Measurements from ENCODE around the gene GNAT3. TPM values are rescaled to one million over a fixed set of nuclear protein-coding genes. Genes with fewer than 3 reads are reported as not detected.

Gene GNAT3
- total RNA-seq, 1 donor from 2014 or later, result not detected

DNA sequence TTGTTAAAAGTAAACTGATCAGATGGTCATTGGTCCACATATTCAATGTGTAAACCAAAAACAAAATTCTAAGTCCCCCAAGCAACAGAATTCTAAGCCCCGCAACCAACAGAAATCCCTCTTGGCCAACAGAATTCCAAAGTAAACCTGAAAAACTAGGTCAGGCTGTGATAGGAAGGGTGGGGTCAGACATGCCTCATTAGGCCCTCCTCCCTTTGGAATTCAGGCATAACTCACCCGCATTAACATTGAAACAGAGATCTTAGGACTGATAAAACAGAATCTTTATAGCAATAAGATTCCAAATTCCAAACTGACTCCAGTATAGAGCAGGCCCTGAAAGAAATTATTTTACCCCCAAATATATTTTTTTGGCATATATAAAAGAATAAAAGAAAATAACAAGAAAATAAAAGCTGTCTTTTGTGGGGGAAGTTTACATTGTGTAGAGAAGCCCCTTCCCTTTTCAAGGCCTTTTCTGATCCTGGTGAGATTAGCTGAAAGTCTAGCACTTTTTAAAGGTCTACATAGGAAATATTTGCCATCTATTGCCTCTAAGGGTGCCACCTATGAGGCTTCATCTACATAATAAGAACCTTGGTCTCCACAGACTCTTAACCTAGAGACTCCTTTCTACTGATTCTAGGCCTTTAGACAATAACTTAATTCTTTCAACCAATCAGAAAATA, 30.5 kb downstream of the GNAT3 start:
- Histone ChIP-seq H3K4me3 (no peak overlapping the region), H3K36me3 (no peaks in the 10 kb centered on the region), H3K27me3 (no peaks in the 10 kb centered on the region), H3K9me3 (no peaks in the 10 kb centered on the region), H3K4me1 (no peaks in the 10 kb centered on the region), H3K27ac (no peak overlapping the region)
- TF ChIP-seq, protein P1, sequence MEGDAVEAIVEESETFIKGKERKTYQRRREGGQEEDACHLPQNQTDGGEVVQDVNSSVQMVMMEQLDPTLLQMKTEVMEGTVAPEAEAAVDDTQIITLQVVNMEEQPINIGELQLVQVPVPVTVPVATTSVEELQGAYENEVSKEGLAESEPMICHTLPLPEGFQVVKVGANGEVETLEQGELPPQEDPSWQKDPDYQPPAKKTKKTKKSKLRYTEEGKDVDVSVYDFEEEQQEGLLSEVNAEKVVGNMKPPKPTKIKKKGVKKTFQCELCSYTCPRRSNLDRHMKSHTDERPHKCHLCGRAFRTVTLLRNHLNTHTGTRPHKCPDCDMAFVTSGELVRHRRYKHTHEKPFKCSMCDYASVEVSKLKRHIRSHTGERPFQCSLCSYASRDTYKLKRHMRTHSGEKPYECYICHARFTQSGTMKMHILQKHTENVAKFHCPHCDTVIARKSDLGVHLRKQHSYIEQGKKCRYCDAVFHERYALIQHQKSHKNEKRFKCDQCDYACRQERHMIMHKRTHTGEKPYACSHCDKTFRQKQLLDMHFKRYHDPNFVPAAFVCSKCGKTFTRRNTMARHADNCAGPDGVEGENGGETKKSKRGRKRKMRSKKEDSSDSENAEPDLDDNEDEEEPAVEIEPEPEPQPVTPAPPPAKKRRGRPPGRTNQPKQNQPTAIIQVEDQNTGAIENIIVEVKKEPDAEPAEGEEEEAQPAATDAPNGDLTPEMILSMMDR (IDR thresholded peaks at IDR 0.05), result no peak
- DNase-seq (ENCODE audit: low spot score in 2 of 2), result no peak
- intact Hi-C loops (cut with DNase I), result no loop called here

DNA sequence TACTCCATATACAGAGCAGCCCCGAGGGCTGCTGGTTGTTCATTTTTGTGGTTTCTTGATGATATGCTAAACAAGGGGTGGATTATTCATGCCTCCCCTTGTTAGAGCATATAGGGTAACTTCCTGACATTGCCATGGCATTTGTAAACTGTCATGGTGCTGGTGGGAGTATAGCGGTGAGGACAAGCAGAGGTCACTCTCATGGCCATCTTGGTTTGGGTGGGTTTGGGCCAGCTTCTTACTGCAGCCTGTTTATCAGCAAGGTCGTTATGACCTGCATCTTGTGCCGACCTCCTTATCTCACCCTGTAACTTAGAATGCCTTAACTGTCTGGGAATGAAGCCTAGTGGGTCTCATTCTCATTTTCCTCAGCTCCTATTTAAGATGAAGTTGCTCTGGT, 31.3 kb downstream of the GNAT3 start:
- no peaks in the 10 kb centered on the region for H3K4me1 ChIP-seq
- H3K27ac ChIP-seq, result no peak overlapping the region
- TF ChIP-seq, protein P1 (IDR thresholded peaks at IDR 0.05), result no peak
- no peaks in the 10 kb centered on the region for H3K9me3 ChIP-seq
- intact Hi-C loops (cut with DNase I), result no loop called here
- H3K36me3 ChIP-seq, result no peaks in the 10 kb centered on the region
- H3K27me3 ChIP-seq, result no peaks in the 10 kb centered on the region
- no peak overlapping the region for H3K4me3 ChIP-seq
- DNase-seq (ENCODE audit: low spot score in 2 of 2), result no peak

DNA sequence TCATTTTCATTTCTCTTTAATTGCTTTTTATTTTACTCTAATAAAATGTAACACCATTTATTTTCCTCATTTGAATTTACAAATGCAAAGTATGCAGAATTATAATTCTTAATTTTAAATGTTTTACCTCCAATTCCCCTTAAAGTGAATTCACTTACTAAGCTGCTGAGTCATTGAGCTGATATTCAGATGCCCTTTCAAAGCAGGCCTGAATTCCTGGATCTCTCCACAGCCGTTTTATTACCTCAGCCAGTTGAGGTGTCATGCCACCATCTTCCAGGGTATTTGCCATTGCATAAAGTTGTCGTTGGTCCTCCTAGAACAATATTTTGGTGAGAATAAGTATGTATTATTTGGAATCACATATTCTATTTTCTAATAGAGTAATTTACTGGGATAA, 33.2 kb downstream of the GNAT3 start:
- Histone ChIP-seq H3K4me1 (no peaks in the 10 kb centered on the region), H3K36me3 (no peaks in the 10 kb centered on the region), H3K27me3 (no peaks in the 10 kb centered on the region), H3K9me3 (no peaks in the 10 kb centered on the region), H3K4me3 (no peak overlapping the region), H3K27ac (no peak overlapping the region)
- intact Hi-C loops (cut with DNase I), result no loop called here
- no peak for DNase-seq (ENCODE audit: low spot score in 2 of 2)
- TF ChIP-seq, protein P1 (IDR thresholded peaks at IDR 0.05), result no peak

DNA sequence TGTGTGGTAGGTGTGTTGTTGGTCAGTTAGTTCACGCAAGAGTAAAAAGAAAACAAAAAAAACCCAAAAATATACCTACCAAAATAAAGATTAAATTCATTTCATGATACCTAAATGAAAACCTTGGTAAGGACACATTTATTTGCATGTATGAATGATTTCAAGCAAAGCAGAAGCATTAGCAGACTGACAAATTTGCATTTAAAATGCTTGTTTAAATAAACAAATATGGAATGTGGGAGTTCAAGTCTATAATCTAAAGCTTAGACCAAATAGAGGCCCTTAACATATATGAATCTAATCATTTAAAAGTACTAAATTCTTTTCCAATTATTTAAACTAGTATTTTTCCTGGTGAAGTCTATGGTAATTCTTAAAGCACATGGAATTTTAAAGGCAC, 35.8 kb downstream of the GNAT3 start:
- Histone ChIP-seq H3K9me3 (no peaks in the 10 kb centered on the region), H3K27ac (no peak overlapping the region), H3K36me3 (no peaks in the 10 kb centered on the region), H3K27me3 (no peaks in the 10 kb centered on the region), H3K4me3 (no peak overlapping the region), H3K4me1 (no peaks in the 10 kb centered on the region)
- intact Hi-C loops (cut with DNase I), result no loop called here
- no peak for DNase-seq (ENCODE audit: low spot score in 2 of 2)
- TF ChIP-seq, protein P1 (IDR thresholded peaks at IDR 0.05), result no peak

DNA sequence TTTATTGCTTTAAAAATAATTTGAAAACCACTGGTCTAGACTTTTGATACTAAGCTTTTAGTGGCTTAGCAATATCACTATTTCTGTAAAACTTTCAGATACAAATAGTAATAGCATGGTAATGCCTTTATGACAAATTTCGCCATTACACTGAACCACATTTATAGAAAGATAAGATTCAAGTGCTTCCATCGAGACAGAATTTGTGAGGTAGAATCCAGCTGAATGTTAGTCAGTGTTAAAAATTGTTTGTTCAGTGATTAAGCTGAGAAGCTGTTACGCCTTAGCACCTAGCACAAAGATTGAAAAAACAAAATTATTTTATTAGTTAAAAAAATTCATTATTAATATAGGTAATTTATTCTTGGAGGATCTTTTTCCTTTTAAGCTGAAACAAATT, 36.5 kb downstream of the GNAT3 start:
- Histone ChIP-seq H3K36me3 (no peaks in the 10 kb centered on the region), H3K27ac (no peak overlapping the region), H3K4me3 (no peak overlapping the region), H3K27me3 (no peaks in the 10 kb centered on the region), H3K9me3 (no peaks in the 10 kb centered on the region), H3K4me1 (no peaks in the 10 kb centered on the region)
- intact Hi-C loops (cut with DNase I), result no loop called here
- TF ChIP-seq, protein P1 (IDR thresholded peaks at IDR 0.05), result no peak
- DNase-seq (ENCODE audit: low spot score in 2 of 2), result no peak

DNA sequence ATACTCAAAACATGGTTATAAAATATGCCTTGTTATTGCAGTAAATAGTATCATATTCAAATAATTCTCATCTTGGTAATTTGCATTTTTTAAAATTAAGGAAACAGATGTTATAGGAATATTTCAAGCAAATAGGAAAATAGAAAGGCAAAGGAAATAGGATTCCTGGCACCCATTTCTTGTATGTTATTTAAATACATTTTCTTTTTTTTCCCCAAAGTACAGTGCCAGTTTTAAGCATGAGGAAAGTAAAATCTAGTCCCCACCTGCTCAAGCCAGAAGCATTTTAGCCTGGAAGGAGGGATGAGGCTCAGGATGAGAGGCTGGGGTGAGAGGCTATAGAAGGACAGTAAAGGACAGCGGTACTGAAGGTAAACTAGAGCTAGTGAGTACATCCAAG, 38.1 kb downstream of the GNAT3 start:
- Histone ChIP-seq H3K27me3 (no peaks in the 10 kb centered on the region), H3K9me3 (no peaks in the 10 kb centered on the region), H3K27ac (no peak overlapping the region), H3K36me3 (no peaks in the 10 kb centered on the region), H3K4me1 (no peaks in the 10 kb centered on the region), H3K4me3 (no peak overlapping the region)
- TF ChIP-seq, protein P1 (IDR thresholded peaks at IDR 0.05), result no peak
- intact Hi-C loops (cut with DNase I), result no loop called here
- DNase-seq (ENCODE audit: low spot score in 2 of 2), result no peak
